RPMI7951 (cell line): ENCODE measurements around the gene TNNI2. TPM values are rescaled to one million over a fixed set of nuclear protein-coding genes. Genes with fewer than 3 reads are reported as not detected.

Experiments used
- DNase-seq: peaks from one replicate; pipeline ENCODE4 v3.0.0-alpha.2; 2012; ENCODE audit warnings: low read depth
- total RNA-seq: library from RNA; depleted of rRNA; stranded (reverse); fragments of >200 nt; shearing (Covaris generic); gene quantifications from 2 replicates; pipeline ENCODE4 v1.2.3, GENCODE V29; 2014

Gene TNNI2
- total RNA-seq, 1 experiment from 2014 or later, result 0.48 TPM

GRCh38 chr11:1834062-1834610, 4.6 kb upstream of the TNNI2 start:
- DNase-seq, result no peak

GRCh38 chr11:1834779-1835670, 3.8 kb upstream of the TNNI2 start, which contains the start of gene SYT8:
TSS of gene SYT8 (plus strand) at chr11:1834990. CDS start at chr11:1835106, 116 bp downstream.
- no peak for DNase-seq

- no peak for DNase-seq
Observed at GRCh38 chr11:1835671-1836010, 3.1 kb upstream of the TNNI2 start.

GRCh38 chr11:1836011-1836945, 2.5 kb upstream of the TNNI2 start:
- DNase-seq, result no peak

GRCh38 chr11:1837171-1838076, 1.4 kb upstream of the TNNI2 start:
- peak; percentile 47 for DNase-seq

GRCh38 chr11:1838077-1838425, 730 bp upstream of the TNNI2 start:
- no peak for DNase-seq

- DNase-seq, result no peak
Observed at GRCh38 chr11:1839204-1839923, 583 bp downstream of the TNNI2 start.

- DNase-seq, result no peak
Observed at GRCh38 chr11:1839924-1840779, 1.4 kb downstream of the TNNI2 start.

GRCh38 chr11:1840780-1841480, 2.1 kb downstream of the TNNI2 start:
- DNase-seq, result no peak

- no peak for DNase-seq
Observed at GRCh38 chr11:1841511-1842148, 2.8 kb downstream of the TNNI2 start.

GRCh38 chr11:1842149-1843097, 3.6 kb downstream of the TNNI2 start:
- DNase-seq, result no peak

- DNase-seq, result no peak
Observed at GRCh38 chr11:1843098-1843473, 4.3 kb downstream of the TNNI2 start.

GRCh38 chr11:1843796-1844195, 5.0 kb downstream of the TNNI2 start:
- DNase-seq, result no peak

- DNase-seq, result peak; percentile 53
Observed at GRCh38 chr11:1844221-1845094, 5.7 kb downstream of the TNNI2 start.

- DNase-seq, result no peak
Observed at GRCh38 chr11:1845095-1845429, 6.3 kb downstream of the TNNI2 start.
